Endothelial cell of umbilical vein (primary cell): ENCODE data around the gene TMEM9B. TPM values are rescaled to one million over a fixed set of nuclear protein-coding genes. Genes with fewer than 3 reads are reported as not detected.

Source experiments
- BruUV-seq: library from RNA; stranded (reverse); fragments of 400-500 nt; replicated peaks from 2 replicates; lab custom pipeline; 2021; lab: Mats Ljungman, UMichigan
- CTCF ChIA-PET: fragments of 300-600, 350-600 bp; sonication (Branson Sonifier 250); formaldehyde crosslinking; loops from one replicate; lab custom pipeline; 2021; ENCODE audit warnings: antibody characterized with exemption, inconsistent platforms; lab: Charles Lee
- POLR2A ChIA-PET: fragments of 300-600, 350-600 bp; sonication (Branson Sonifier 250); formaldehyde crosslinking; loops from one replicate; lab custom pipeline; 2021; ENCODE audit warnings: antibody characterized with exemption, inconsistent platforms; lab: Charles Lee
- DNase-seq: peaks from one replicate; pipeline ENCODE4 v3.0.0-alpha.2; 2011; ENCODE audit warnings: low read depth, low spot score
- FAIRE-seq: peaks from 2 replicates; lab custom pipeline; 2011; peaks lifted over from hg19 to GRCh38; lab: Jason Lieb, UNC
- H2AFZ ChIP-seq: 2 replicates; pipeline ENCODE4 v1.6.0; 2012; ENCODE audit warnings: low read depth, low read length, control low read depth, inconsistent platforms
- H3K27ac ChIP-seq: 2 replicates; pipeline ENCODE4 v1.5.1; 2011; ENCODE audit warnings: low read depth, mild to moderate bottlenecking, control low read depth, low read length, moderate library complexity; ENCODE audit not compliant: insufficient read depth
- H3K27me3 ChIP-seq, 2 experiments: 2 replicates each; pipeline versions ENCODE4 v1.6.0 to v1.6.1; 2011; ENCODE audit warnings: low read length in 2 of 2, mixed read lengths in 1 of 2; ENCODE audit not compliant: control insufficient read depth in 2 of 2, insufficient read depth in 2 of 2
- H3K36me3 ChIP-seq, 2 experiments: 2 replicates in 1 of 2; 3 replicates in 1 of 2; pipeline ENCODE4 v1.5.1; 2011; ENCODE audit warnings: low read length in 2 of 2, mild to moderate bottlenecking in 1 of 2, moderate library complexity in 1 of 2; ENCODE audit not compliant: control insufficient read depth in 2 of 2, insufficient read depth in 2 of 2; ENCODE audit errors: extremely low read depth in 1 of 2
- H3K4me1 ChIP-seq: 3 replicates; pipeline ENCODE4 v1.5.1; 2011; ENCODE audit warnings: mild to moderate bottlenecking, low read length; ENCODE audit not compliant: control insufficient read depth, insufficient read depth; ENCODE audit errors: extremely low read depth
- H3K4me2 ChIP-seq: 2 replicates; pipeline ENCODE4 v1.6.1; 2011; ENCODE audit warnings: low read length, control low read depth, mixed read lengths; ENCODE audit not compliant: insufficient read depth
- H3K4me3 ChIP-seq, 3 experiments: fragments of 200-600 bp in 1 of 3; sonication (generic), shearing (Covaris generic) in 1 of 3; replicated peaks in 1 of 3; 2 replicates each; pipeline ENCODE4 v1.5.1; 2011 to 2016; ENCODE audit warnings: control low read depth in 3 of 3, low read length in 3 of 3, mild to moderate bottlenecking in 2 of 3, inconsistent platforms in 1 of 3, low read depth in 1 of 3, moderate library complexity in 1 of 3; ENCODE audit not compliant: insufficient read depth in 1 of 3
- H3K79me2 ChIP-seq: 2 replicates; pipeline ENCODE4 v1.6.0; 2012; ENCODE audit warnings: low read length, inconsistent platforms; ENCODE audit not compliant: control insufficient read depth, insufficient read depth
- H3K9ac ChIP-seq: replicated peaks from 2 replicates; pipeline ENCODE3; 2011; ENCODE audit warnings: low read length, control low read depth; ENCODE audit not compliant: insufficient read depth; ENCODE audit errors: extremely low read depth
- H3K9me1 ChIP-seq: replicated peaks from 3 replicates; pipeline ENCODE4 v1.6.0; 2011; ENCODE audit warnings: mild to moderate bottlenecking, low read length; ENCODE audit not compliant: control insufficient read depth, insufficient read depth; ENCODE audit errors: extremely low read depth
- H3K9me3 ChIP-seq: replicated peaks from 2 replicates; pipeline ENCODE4 v1.5.1; 2012; ENCODE audit warnings: low read length, inconsistent platforms; ENCODE audit not compliant: control insufficient read depth, insufficient read depth
- H4K20me1 ChIP-seq: replicated peaks from 2 replicates; pipeline ENCODE3; 2011; ENCODE audit warnings: mild to moderate bottlenecking, low read length; ENCODE audit not compliant: control insufficient read depth, insufficient read depth; ENCODE audit errors: extremely low read depth
- JUN ChIP-seq: IDR thresholded peaks from 2 replicates; pipeline ENCODE4 v1.6.1; 2011; ENCODE audit warnings: borderline replicate concordance, low read depth; ENCODE audit not compliant: insufficient read length, insufficient read depth
- MAX ChIP-seq: IDR thresholded peaks from 2 replicates; pipeline ENCODE4 v1.6.1; 2011; ENCODE audit not compliant: insufficient read depth, insufficient read length
- MYC ChIP-seq: IDR thresholded peaks from one replicate; pipeline ENCODE4 v1.6.1; 2011; ENCODE audit warnings: mild to moderate bottlenecking, low read depth, low read length
- POLR2AphosphoS5 ChIP-seq: IDR thresholded peaks from 2 replicates; pipeline ENCODE4 v1.6.1; 2012; ENCODE audit warnings: low read depth, mild to moderate bottlenecking, control low read depth, low read length, moderate library complexity; ENCODE audit not compliant: insufficient read depth
- dilution Hi-C: fragments of 300-500 bp; cut with MboI; formaldehyde crosslinking; loops from one replicate; pipeline ENCODE4 v1.15.0; 2019; ENCODE audit warnings: low sequenced_read_pairs; ENCODE audit not compliant: extremely low pct_ligation_motif_present
- intact Hi-C: fragments of 100-400 bp; cut with micrococcal nuclease; formaldehyde crosslinking; loops from one replicate; pipeline ENCODE4 v1.10.0; 2022
- polyA plus RNA-seq, 4 experiments: library from polyadenylated mRNA; depleted of rRNA in 3 of 4; stranded (reverse) in 3 of 4; unstranded in 1 of 4; fragments of >200 nt; gene quantifications; 2 replicates each; pipeline versions ENCODE4 v1.2.1 to v1.2.3, GENCODE V29; 2011 to 2012; ENCODE audit warnings: missing spikeins in 1 of 4
- total RNA-seq: library from RNA; stranded (reverse); gene quantifications from 2 replicates; pipeline ENCODE4 v1.2.3, GENCODE V29; 2021

TMEM9B gene
- total and polyA plus RNA-seq, 2 donors (not counting 3 experiments of a cell fraction or from before 2014, with no cell fraction given) = 28.2 to 30.2 TPM

GRCh38 chr11:8997451-8997850, 33.2 kb upstream of the TMEM9B start:
- CTCF ChIA-PET = interaction anchor here (0.8 kb wide), 1 partner anchor 17 kb away, joined by 3 read pairs; no protein-coding TSS in a partner anchor
- POLR2A ChIA-PET = interaction anchor here (0.6 kb wide), 1 partner anchor 469 kb away, joined by 3 read pairs; no protein-coding TSS in a partner anchor
- Histone ChIP-seq H3K4me1 (peaks cover 9% of the 10 kb centered on the region), H4K20me1 (no peaks in the 10 kb centered on the region), H3K27ac (no peak overlapping the region), H2AFZ (no peak overlapping the region), H3K4me2 (no peak overlapping the region), H3K9me3 (no peaks in the 10 kb centered on the region), H3K9me1 (no peaks in the 10 kb centered on the region), H3K27me3 (no peaks in the 10 kb centered on the region), H3K4me3 (no peak overlapping the region), H3K36me3 (no peaks in the 10 kb centered on the region), H3K79me2 (peaks cover 4% of the 10 kb centered on the region), H3K9ac (no peak overlapping the region)
- no peak for DNase-seq
- dilution Hi-C loops = no loop called here
- no TSS peak for BruUV-seq
- intact Hi-C loops = no loop called here
- FAIRE-seq = no peak
- TF ChIP-seq MAX (no peak), JUN (no peak), MYC (no peak)

DNA sequence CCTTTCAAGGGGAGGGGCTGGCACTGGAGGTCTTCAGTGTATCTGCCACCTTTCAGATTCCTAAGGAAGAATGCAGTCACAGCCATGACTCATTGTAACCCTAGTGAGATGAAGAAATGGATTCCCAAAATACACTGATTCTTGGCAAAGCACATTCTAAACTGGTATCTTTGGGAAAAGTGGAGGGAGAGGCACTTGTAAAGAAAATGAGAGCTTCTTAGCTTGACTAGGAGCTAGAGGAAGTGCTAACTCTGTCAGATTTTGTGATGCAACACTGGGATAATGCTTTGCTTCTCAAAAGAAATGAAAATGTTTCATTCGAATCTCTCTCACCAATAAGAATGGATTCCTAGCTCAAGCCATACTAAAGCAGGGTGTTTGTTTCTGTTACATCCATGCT, 25.2 kb upstream of the TMEM9B start:
- H3K9me1 ChIP-seq = no peaks in the 10 kb centered on the region
- TF ChIP-seq POLR2AphosphoS5 = no peak
- BruUV-seq = no TSS peak
- H3K27ac ChIP-seq = no peak overlapping the region
- no peaks in the 10 kb centered on the region for H3K9me3 ChIP-seq
- FAIRE-seq (no peak), DNase-seq (no peak)
- H3K9ac ChIP-seq = no peak overlapping the region
- no peaks in the 10 kb centered on the region for H3K36me3 ChIP-seq
- H2AFZ ChIP-seq = no peak overlapping the region
- H3K79me2 ChIP-seq = no peaks in the 10 kb centered on the region
- no peaks in the 10 kb centered on the region for H4K20me1 ChIP-seq
- POLR2A ChIA-PET = interaction anchor here (1.2 kb wide), 1 partner anchor 14 kb away, joined by 3 read pairs; the partner anchor contains the start of gene NRIP3
- no peak overlapping the region for H3K4me2 ChIP-seq
- H3K27me3 ChIP-seq = no peaks in the 10 kb centered on the region
- intact Hi-C loops = no loop called here
- dilution Hi-C loops = no loop called here
- H3K4me3 ChIP-seq = no peak overlapping the region
- no peaks in the 10 kb centered on the region for H3K4me1 ChIP-seq
- CTCF ChIA-PET = no interaction called here
